GM19023 (cell line): ENCODE results near the gene SLC1A3.

Source experiments
- ATAC-seq: cut with Tn5 transposase; IDR thresholded peaks from one replicate; pipeline ENCODE4 v1.9.1; 2021; ENCODE audit warnings: mild to moderate bottlenecking, moderate library complexity; ENCODE audit not compliant: unreplicated experiment

SLC1A3 gene

GRCh38 chr5:36654564-36654963 lies 48.2 kb downstream of the SLC1A3 start:
- no peak for ATAC-seq

GRCh38 chr5:36655161-36655560 lies 48.8 kb downstream of the SLC1A3 start:
- ATAC-seq = no peak

DNA sequence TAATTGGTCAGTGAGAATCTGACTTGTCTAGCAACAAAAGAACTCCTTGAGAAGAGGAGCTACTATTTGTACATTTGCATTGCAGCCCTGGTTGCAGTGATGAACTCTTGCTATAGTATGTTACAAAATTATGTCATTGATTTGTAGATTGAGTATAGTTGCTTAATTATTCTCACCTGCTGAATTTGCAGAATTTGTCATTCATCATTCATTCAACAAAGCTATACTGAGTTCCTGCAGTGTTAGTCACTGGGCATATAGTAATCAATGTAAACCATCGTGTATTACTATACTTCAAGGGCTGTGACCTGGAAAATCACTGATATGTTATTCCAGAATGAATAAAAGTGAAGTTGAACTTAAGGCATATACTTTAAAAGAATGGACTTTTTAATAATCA lies 50.1 kb downstream of the SLC1A3 start:
- no peak for ATAC-seq

GRCh38 chr5:36657563-36657995 lies 51.2 kb downstream of the SLC1A3 start:
- ATAC-seq = no peak

GRCh38 chr5:36658038-36658756 lies 51.8 kb downstream of the SLC1A3 start:
- ATAC-seq = no peak

GRCh38 chr5:36659411-36659810 lies 53.0 kb downstream of the SLC1A3 start:
- ATAC-seq = no peak

GRCh38 chr5:36660397-36661049 lies 54.1 kb downstream of the SLC1A3 start:
- no peak for ATAC-seq

GRCh38 chr5:36661456-36662220 lies 55.2 kb downstream of the SLC1A3 start:
- no peak for ATAC-seq

- ATAC-seq = no peak
Measured at GRCh38 chr5:36662291-36662851, 56.0 kb downstream of the SLC1A3 start.

GRCh38 chr5:36664766-36665165 lies 58.4 kb downstream of the SLC1A3 start:
- ATAC-seq = no peak

- no peak for ATAC-seq
Measured at GRCh38 chr5:36665628-36666027, 59.2 kb downstream of the SLC1A3 start.

DNA sequence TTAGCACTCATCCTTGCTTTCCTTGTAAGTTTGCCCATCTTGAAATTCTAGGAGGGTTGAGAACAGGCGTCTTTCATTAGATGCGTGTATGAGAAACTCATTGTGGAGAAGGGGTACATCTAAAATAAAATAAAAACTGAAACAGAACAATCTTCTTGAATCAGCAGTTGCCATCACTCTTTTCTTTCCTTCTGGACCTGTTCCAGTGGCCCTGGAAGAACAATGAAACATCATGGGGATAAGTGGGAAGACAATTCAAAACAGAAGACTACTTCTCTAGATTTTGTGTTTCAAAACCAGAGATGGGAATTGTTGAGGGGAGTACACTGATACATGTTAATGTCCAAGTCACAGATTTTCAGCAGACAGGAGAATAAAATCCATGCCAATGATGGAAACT lies 59.9 kb downstream of the SLC1A3 start:
- no peak for ATAC-seq

GRCh38 chr5:36666986-36667385 lies 60.6 kb downstream of the SLC1A3 start:
- no peak for ATAC-seq

DNA sequence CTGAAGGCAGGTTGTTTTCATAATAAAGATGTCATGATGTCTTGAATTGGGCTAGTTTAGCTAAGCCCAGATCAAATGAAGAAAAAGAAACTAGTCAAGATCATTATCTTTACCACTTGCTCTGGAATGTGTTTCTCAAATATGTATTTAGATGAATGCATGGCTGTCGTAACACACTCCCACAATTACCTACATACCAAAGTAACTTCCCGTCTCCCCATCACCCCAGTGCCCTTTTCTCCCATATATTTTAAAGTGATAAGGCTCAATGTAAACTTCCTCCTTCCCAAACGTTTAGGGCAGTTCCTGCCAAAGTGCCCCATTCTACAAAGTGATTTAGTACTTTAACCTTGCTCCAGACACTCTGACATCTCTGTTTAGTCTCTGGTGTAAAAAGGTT lies 61.4 kb downstream of the SLC1A3 start:
- ATAC-seq = no peak

DNA sequence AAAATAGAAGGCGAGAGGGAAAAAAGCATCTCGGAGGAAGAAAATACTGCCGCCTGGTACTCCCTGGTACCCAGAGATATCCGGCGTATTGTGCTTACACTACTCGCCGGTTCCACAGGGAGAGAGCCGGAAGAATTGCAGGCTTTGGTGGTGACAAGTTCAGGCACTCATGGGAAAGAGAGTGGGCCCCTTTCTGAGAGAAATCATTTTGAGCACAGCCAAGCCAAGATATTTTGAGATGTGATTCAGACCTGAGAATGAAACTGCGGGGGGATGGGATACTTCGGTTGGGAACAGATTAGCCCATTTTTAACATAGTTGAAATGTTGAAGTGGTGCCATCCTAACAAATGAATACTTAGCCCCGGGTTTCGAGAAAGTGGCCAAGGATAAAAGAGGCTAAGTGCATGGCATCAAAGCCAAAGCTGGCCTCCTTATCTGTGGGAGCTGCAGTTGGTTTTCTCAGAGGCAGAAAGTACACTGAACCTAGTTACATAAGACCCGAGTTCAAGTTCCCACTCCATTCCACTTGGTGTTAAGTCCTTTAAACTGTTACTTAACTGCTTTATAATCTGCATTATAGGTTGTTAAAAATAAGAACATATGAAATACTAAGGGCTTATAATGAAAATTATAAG lies 62.7 kb downstream of the SLC1A3 start:
- no peak for ATAC-seq

DNA sequence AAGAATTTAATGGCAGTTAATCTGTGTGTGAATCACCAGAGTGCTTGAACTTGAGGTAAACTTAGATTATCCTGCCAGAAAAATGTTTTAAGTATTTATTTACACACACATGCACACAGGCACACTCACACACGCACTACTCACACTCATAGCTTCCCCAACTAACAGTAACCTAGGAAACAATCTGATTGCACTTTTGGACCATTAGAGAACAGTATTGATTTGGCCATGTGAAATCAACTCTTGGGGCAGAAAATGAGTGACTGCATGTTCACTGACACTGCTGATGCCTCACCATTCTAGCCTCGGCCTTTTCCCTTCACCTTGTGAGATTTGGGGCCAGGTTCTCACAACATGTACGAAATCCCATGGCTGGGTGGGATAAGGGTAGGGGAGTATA lies 64.1 kb downstream of the SLC1A3 start:
- ATAC-seq = no peak

DNA sequence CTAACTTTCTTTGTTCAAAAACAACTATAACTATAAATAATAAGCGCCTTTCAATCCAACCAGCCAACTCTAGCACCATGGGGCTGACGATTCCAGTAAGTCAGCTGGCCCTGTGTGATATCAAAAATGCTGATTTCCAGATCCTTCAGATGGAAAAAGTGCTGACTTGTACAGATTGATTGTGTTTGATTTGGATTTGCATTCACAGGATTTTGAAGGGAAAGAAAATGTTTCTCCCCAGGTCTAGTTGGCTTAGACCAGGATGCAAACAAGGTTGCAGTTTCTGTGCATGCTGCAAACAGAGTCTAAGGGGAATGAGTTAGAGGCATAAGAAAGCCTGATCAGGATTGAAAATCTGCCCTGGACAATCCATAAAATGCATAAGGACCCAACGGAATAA lies 68.9 kb downstream of the SLC1A3 start:
- ATAC-seq = no peak

- ATAC-seq = no peak
Measured at GRCh38 chr5:36679221-36679989, 73.0 kb downstream of the SLC1A3 start.

- no peak for ATAC-seq
Measured at GRCh38 chr5:36680066-36680465, 73.7 kb downstream of the SLC1A3 start.

DNA sequence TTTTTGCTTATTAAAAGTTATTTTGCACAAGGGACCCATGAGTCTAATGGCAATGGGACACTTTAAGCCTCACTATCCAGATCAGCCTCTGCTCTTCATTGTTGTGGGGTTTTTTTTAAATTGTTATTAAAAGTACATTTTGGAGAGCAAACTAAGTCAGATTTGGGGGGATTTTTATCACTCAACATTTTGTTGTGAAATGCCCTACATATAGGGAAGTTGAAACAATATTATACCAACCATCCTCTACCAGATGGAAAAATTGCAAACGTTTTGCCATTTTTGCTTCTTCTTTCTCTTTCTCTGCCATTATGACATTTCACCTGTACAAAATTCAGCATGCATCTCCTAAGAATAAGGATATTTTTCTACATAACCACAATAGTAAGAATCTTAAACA lies 75.3 kb downstream of the SLC1A3 start:
- ATAC-seq = no peak
